D721Med (cell line): ENCODE results near the gene CHRNB1.

ENCODE experiments used
- DNase-seq: peaks from one replicate; pipeline ENCODE4 v3.0.0; 2011; ENCODE audit warnings: low spot score; ENCODE audit not compliant: insufficient read length
- FAIRE-seq: peaks from 2 replicates; lab custom pipeline; 2011; peaks lifted over from hg19 to GRCh38; lab: Jason Lieb, UNC
- CTCF ChIP-seq: IDR thresholded peaks from 2 replicates; pipeline ENCODE4 v1.5.1; 2012; ENCODE audit warnings: mild to moderate bottlenecking, control low read depth; ENCODE audit not compliant: insufficient read depth; ENCODE audit errors: missing control alignments

Gene CHRNB1

GRCh38 chr17:7431231-7431630 lies 13.6 kb upstream of the CHRNB1 start:
- TF ChIP-seq CTCF, result no peak
- FAIRE-seq (no peak), DNase-seq (no peak)

GRCh38 chr17:7432296-7432695 lies 12.6 kb upstream of the CHRNB1 start:
- DNase-seq (no peak), FAIRE-seq (no peak)
- no peak for TF ChIP-seq CTCF

- TF ChIP-seq CTCF, result no peak
- DNase-seq, result no peak
- FAIRE-seq, result no peak
Observed at GRCh38 chr17:7435676-7436555, 8.9 kb upstream of the CHRNB1 start.

GRCh38 chr17:7436556-7437368 lies 8.1 kb upstream of the CHRNB1 start:
- peak; percentile 46 for TF ChIP-seq CTCF
- DNase-seq (peak; percentile 68), FAIRE-seq (no peak)

GRCh38 chr17:7437369-7437863 lies 7.4 kb upstream of the CHRNB1 start:
- no peak for FAIRE-seq
- TF ChIP-seq CTCF, result no peak

GRCh38 chr17:7437950-7438614 lies 6.8 kb upstream of the CHRNB1 start:
- TF ChIP-seq CTCF, result no peak
- FAIRE-seq, result no peak
- DNase-seq, result no peak

More at GRCh38 chr17:7437369-7437863, 7.4 kb upstream of the CHRNB1 start:
- DNase-seq, result no peak
